IMR-90 (cell line): ENCODE measurements around the gene LDB2. TPM values are rescaled to one million over a fixed set of nuclear protein-coding genes. Genes with fewer than 3 reads are reported as not detected.

Experiments
- ATAC-seq: fragments of 200-7000 bp; cut with Tn5 transposase; 2 replicates; pipeline ENCODE4 v1.9.1; 2020; ENCODE audit warnings: low read depth, mild to moderate bottlenecking, moderate library complexity
- BruUV-seq: library from RNA; stranded (reverse); fragments of 400-500 nt; replicated peaks from 2 replicates; lab custom pipeline; 2021; lab: Mats Ljungman, UMichigan
- CTCF ChIA-PET: fragments of 300-600 bp; formaldehyde crosslinking; extraction: SDS; loops from one replicate; lab custom pipeline; 2021; ENCODE audit warnings: antibody characterized with exemption; lab: Yijun Ruan, JAX
- POLR2A ChIA-PET: fragments of 300-600 bp; sonication (Branson Sonifier 250); formaldehyde crosslinking; loops from one replicate; lab custom pipeline; 2022; ENCODE audit warnings: antibody characterized with exemption; ENCODE audit not compliant: unreplicated experiment; lab: Charles Lee
- DNase-seq: peaks from one replicate; pipeline ENCODE4 v3.0.0; 2013
- H2AFZ ChIP-seq: replicated peaks from 2 replicates; pipeline ENCODE3; 2013; ENCODE audit warnings: low read length, mild to moderate bottlenecking; ENCODE audit not compliant: poor library complexity
- H2AK5ac ChIP-seq: 2 replicates; pipeline ENCODE4 v1.6.1; 2013; ENCODE audit warnings: low read depth, low read length, inconsistent platforms
- H2AK9ac ChIP-seq: replicated peaks from 2 replicates; pipeline ENCODE3; 2013; ENCODE audit warnings: mild to moderate bottlenecking, low read depth, low read length, moderate library complexity; ENCODE audit not compliant: poor library complexity
- H2BK120ac ChIP-seq: 2 replicates; pipeline ENCODE4 v1.6.1; 2013; ENCODE audit warnings: low read depth, low read length, inconsistent platforms
- H2BK15ac ChIP-seq: 3 replicates; pipeline ENCODE4 v1.6.1; 2013; ENCODE audit warnings: low read depth, low read length, inconsistent platforms
- H2BK20ac ChIP-seq: 2 replicates; pipeline ENCODE4 v1.6.1; 2013; ENCODE audit warnings: low read depth, mild to moderate bottlenecking, inconsistent platforms, low read length, moderate library complexity
- H2BK5ac ChIP-seq: 2 replicates; pipeline ENCODE4 v1.6.1; 2013; ENCODE audit warnings: mild to moderate bottlenecking, low read depth, low read length, inconsistent platforms; ENCODE audit not compliant: poor library complexity, severe bottlenecking
- H3K14ac ChIP-seq: replicated peaks from 2 replicates; pipeline ENCODE4 v1.6.1; 2013; ENCODE audit warnings: low read depth, low read length, inconsistent platforms
- H3K18ac ChIP-seq: 2 replicates; pipeline ENCODE4 v1.6.1; 2013; ENCODE audit warnings: low read depth, low read length, control low read depth
- H3K23ac ChIP-seq: 2 replicates; pipeline ENCODE4 v1.6.1; 2013; ENCODE audit warnings: low read depth, low read length, inconsistent platforms
- H3K27ac ChIP-seq: 2 replicates; pipeline ENCODE4 v1.5.1; 2013; ENCODE audit warnings: mild to moderate bottlenecking, control low read depth, low read length; ENCODE audit not compliant: insufficient read depth
- H3K27me3 ChIP-seq: 2 replicates; pipeline ENCODE4 v1.6.1; 2013; ENCODE audit warnings: low read length; ENCODE audit not compliant: control insufficient read depth, insufficient read depth
- H3K36me3 ChIP-seq: 2 replicates; pipeline ENCODE4 v1.6.1; 2013; ENCODE audit warnings: low read length, mixed read lengths; ENCODE audit not compliant: control insufficient read depth, insufficient read depth
- H3K4ac ChIP-seq: 2 replicates; pipeline ENCODE4 v1.6.1; 2013; ENCODE audit warnings: low read depth, low read length, inconsistent platforms
- H3K4me1 ChIP-seq: 2 replicates; pipeline ENCODE4 v1.6.1; 2013; ENCODE audit warnings: low read length, mixed read lengths; ENCODE audit not compliant: control insufficient read depth, insufficient read depth
- H3K4me2 ChIP-seq: 2 replicates; pipeline ENCODE4 v1.6.1; 2013; ENCODE audit warnings: low read depth, mild to moderate bottlenecking, control low read depth, low read length, moderate library complexity
- H3K4me3 ChIP-seq: 2 replicates; pipeline ENCODE4 v1.5.1; 2013; ENCODE audit warnings: low read depth, mild to moderate bottlenecking, control low read depth, low read length, moderate library complexity; ENCODE audit not compliant: insufficient read depth
- H3K56ac ChIP-seq: 2 replicates; pipeline ENCODE4 v1.6.1; 2013; ENCODE audit warnings: low read length, inconsistent platforms; ENCODE audit not compliant: insufficient read depth; ENCODE audit errors: extremely low read depth
- H3K79me1 ChIP-seq, 2 experiments: 2 replicates each; pipeline ENCODE4 v1.6.1; 2013; ENCODE audit warnings: low read length in 2 of 2, inconsistent platforms in 1 of 2, low read depth in 1 of 2
- H3K9ac ChIP-seq: 2 replicates; pipeline ENCODE4 v1.6.1; 2013; ENCODE audit warnings: low read depth, low read length, control low read depth
- H3K9me1 ChIP-seq: 2 replicates; pipeline ENCODE4 v1.6.1; 2013; ENCODE audit warnings: low read length, inconsistent platforms; ENCODE audit not compliant: insufficient read depth
- H3K9me3 ChIP-seq: 2 replicates; pipeline ENCODE4 v1.6.1; 2013; ENCODE audit warnings: low read length; ENCODE audit not compliant: control insufficient read depth, insufficient read depth
- H4K20me1 ChIP-seq: 2 replicates; pipeline ENCODE4 v1.6.1; 2013; ENCODE audit warnings: low read length, inconsistent platforms; ENCODE audit not compliant: insufficient read depth
- H4K5ac ChIP-seq: 2 replicates; pipeline ENCODE4 v1.6.1; 2013; ENCODE audit warnings: mild to moderate bottlenecking, low read depth, low read length, control low read depth
- H4K8ac ChIP-seq, 2 experiments: 2 replicates each; pipeline ENCODE4 v1.6.1; 2013; ENCODE audit warnings: low read depth in 2 of 2, low read length in 2 of 2, control low read depth in 1 of 2, inconsistent platforms in 1 of 2
- H4K91ac ChIP-seq: 2 replicates; pipeline ENCODE4 v1.6.1; 2013; ENCODE audit warnings: low read depth, low read length, inconsistent platforms; ENCODE audit not compliant: insufficient read depth
- POLR2A ChIP-seq: IDR thresholded peaks from 2 replicates; pipeline ENCODE4 v1.6.1; 2012; ENCODE audit warnings: mild to moderate bottlenecking, low read depth, low read length
- SMC3 ChIP-seq: fragments of 150-350 bp; IDR thresholded peaks from 2 replicates; pipeline ENCODE4 v1.6.1; 2016; ENCODE audit warnings: low read depth, mild to moderate bottlenecking, antibody characterized with exemption, low read length, moderate library complexity
- WGBS, 2 experiments: methylation state at CpG; one replicate each; pipeline versions ENCODE4 v1.1.5 to v1.1.7; 2013; ENCODE audit warnings: missing lambda C conversion rate in 2 of 2; ENCODE audit not compliant: insufficient read length in 1 of 2; ENCODE audit errors: extremely low coverage in 2 of 2; 5-methylcytosine and 5-hydroxymethylcytosine counted together
- dilution Hi-C: fragments of 300-500 bp; cut with HindIII; formaldehyde crosslinking; loops from one replicate; pipeline ENCODE4 v1.14.3; 2018; ENCODE audit warnings: low sequenced_read_pairs; ENCODE audit not compliant: unreplicated experiment
- in situ Hi-C: fragments of 300-500 bp; cut with MboI; formaldehyde crosslinking; loops from 3 replicates; pipeline ENCODE4 v1.14.3; 2019; ENCODE audit warnings: low sequenced_read_pairs, inconsistent platforms, mixed read lengths
- intact Hi-C: fragments of 100-400 bp; cut with micrococcal nuclease; formaldehyde crosslinking; loops from 2 replicates; pipeline ENCODE4 v1.10.0; 2022
- polyA plus RNA-seq, 3 experiments: library from polyadenylated mRNA; depleted of rRNA; stranded (reverse); fragments of >200 nt; gene quantifications; 2 replicates each; pipeline ENCODE4 v1.2.3, GENCODE V29; 2012; ENCODE audit warnings: low replicate concordance in 1 of 3
- total RNA-seq: library from RNA; depleted of rRNA; stranded (reverse); fragments of >200 nt; gene quantifications from 2 replicates; pipeline ENCODE4 v1.2.3, GENCODE V29; 2012

Gene LDB2
- total and polyA plus RNA-seq, 2 of the 4 experiments (the other 2 are of a cell fraction) = 67.9 to 116 TPM

GRCh38 chr4:16767251-16767650 lies 131.2 kb downstream of the LDB2 start:
- Histone ChIP-seq H3K4ac (no peak overlapping the region), H3K4me3 (no peak overlapping the region), H3K9me3 (no peaks in the 10 kb centered on the region), H3K9me1 (no peaks in the 10 kb centered on the region), H2BK5ac (no peak overlapping the region), H3K4me1 (peaks cover 3% of the 10 kb centered on the region), H4K8ac (no peak overlapping the region), H3K79me1 (no peaks in the 10 kb centered on the region; a peak in 1 of 4 replicates), H2BK15ac (no peak overlapping the region), H4K91ac (no peak overlapping the region), H3K36me3 (no peaks in the 10 kb centered on the region), H2AFZ (no peak overlapping the region), H3K56ac (no peak overlapping the region), H3K27me3 (no peaks in the 10 kb centered on the region), H3K14ac (no peak overlapping the region), H3K18ac (no peak overlapping the region), H3K4me2 (no peak overlapping the region), H3K23ac (no peak overlapping the region), H2BK120ac (no peak overlapping the region), H3K9ac (no peak overlapping the region), H4K5ac (no peak overlapping the region), H2BK20ac (no peak overlapping the region), H2AK5ac (no peak overlapping the region), H4K20me1 (no peaks in the 10 kb centered on the region), H2AK9ac (no peak overlapping the region), H3K27ac (no peak overlapping the region)
- no peak for TF ChIP-seq POLR2A
- TF ChIP-seq SMC3 = no peak
- BruUV-seq = no TSS peak
- POLR2A ChIA-PET = no interaction called here
- no CpG with 5 or more reads among the region's 5 CpGs for WGBS, 2 experiments
- DNase-seq = no peak
- no peak for ATAC-seq
- CTCF ChIA-PET = no interaction called here
- intact Hi-C loops (no loop called here), in situ Hi-C loops (no loop called here), dilution Hi-C loops (no loop called here)
